ENCODE results near the gene ANO4.
"Not testable (repeated sequence)": the region's sequence is repeated elsewhere in the genome, so short reads cannot be mapped to it uniquely, and the experiment has no call there.

ANO4 gene

GRCh38 chr12:101110866-101111265 lies 316.3 kb downstream of the ANO4 start:
- no peak for DNase-seq

DNA sequence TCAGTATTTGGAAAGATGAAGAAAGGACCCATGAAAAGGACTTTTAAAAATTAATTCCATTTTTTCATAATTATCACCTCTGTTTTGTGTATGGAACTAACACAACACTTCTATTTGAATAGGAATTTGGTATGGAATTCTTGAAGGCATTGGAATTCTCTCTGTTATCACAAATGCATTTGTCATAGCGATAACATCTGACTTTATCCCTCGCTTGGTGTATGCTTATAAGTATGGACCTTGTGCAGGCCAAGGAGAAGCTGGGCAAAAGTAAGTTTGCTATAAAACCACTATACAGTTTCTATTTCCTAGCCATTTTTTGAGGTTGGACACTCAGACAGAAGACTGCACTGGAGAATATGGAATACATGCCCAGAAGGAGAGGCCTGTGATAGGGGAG lies 316.9 kb downstream of the ANO4 start:
- DNase-seq: no peak

DNA sequence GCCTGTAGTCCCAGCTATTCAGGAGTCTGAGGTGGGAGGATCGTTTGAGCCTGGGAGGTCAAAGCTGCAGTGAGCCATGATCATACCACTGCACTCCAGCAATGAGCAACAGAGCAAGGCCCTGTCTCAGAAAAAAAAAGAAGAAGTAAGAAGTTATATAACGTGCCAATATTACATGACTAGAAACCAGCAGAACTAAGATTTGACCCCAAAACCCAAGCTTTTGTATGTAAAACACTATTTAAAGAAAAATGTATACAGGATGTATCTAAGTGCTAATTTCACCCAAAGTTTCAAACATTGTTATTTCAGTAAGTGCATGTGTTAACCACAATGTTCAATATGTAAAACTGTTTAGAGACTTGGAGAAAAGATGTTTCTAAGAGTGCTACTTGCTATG lies 320.8 kb downstream of the ANO4 start:
- DNase-seq: no peak

GRCh38 chr12:101116911-101117310 lies 322.3 kb downstream of the ANO4 start:
- DNase-seq: no peak

- DNase-seq: no peak
These were observed 323.3 kb downstream of the ANO4 start for GRCh38 chr12:101117842-101118241.

DNA sequence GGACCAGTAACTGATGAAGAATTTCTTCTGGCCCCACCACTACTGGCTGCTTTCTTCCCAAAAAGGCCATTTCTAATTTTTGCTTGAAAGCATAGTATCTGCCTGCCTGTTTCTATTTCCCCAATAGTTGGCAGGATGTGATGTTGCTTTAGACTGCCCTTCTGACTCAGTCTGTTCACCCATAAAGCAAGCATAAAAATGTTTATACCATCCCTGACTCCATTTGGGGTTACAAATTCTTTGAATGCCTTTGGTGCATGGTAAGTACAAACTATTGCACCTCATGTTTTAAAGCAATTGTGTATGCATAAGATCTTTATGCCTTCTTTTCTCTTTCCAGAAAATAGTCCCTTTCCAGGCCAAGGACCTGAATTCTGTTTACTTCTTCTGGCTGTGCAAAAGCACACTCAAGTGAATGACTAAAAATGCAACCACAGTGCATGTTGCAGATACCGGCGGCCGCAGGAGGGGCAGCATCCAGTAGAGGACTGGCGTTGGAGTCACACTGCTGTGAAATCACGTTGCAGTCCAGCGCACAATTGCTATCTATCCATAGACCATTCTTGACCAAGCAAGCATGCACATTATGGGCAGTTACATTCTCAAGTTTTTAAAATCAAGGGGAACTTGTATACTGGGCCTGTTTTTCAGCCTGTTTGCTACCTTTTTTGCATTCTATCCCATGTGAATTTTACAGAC lies 333.1 kb downstream of the ANO4 start:
- DNase-seq: no peak

- not testable (repeated sequence) for DNase-seq
These were observed 351.3 kb downstream of the ANO4 start for GRCh38 chr12:101145777-101146431.

- no peak for DNase-seq
These were observed 370.7 kb downstream of the ANO4 start for GRCh38 chr12:101165319-101165718.

GRCh38 chr12:101166866-101167265 lies 372.3 kb downstream of the ANO4 start:
- DNase-seq: no peak

- DNase-seq: no peak
These were observed 373.4 kb downstream of the ANO4 start for GRCh38 chr12:101168001-101168400.

GRCh38 chr12:101172316-101172715 lies 377.7 kb downstream of the ANO4 start:
- no peak for DNase-seq

DNA sequence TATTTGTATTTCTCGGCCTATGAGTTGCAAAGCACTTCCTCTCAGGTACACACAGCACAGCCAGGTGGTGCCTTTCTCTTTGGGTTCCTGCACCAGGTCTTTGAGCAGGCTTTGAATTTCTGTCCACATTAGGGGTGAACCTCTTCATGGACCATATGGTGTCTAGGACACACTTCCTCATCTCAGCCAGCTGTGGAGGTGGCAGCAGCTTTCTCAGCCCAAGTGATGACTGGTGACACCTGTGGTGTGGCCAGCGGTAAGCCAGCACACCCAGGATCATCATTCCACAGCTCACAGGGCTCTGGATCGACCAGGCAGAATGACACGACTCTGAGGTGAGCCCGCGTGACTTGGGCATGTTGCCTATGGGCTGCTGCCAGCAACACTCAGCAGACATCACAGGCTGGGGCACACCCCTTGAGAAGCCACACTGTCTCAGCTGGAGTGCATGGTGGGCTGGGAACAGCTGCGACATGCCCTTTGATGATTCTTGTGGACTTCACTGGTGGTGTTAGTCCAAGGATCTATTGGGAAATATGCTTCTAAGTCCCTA lies 378.7 kb downstream of the ANO4 start:
- DNase-seq: no peak

- no peak for DNase-seq
These were observed 380.0 kb downstream of the ANO4 start for GRCh38 chr12:101174541-101174940.
